Activated CD4-positive, alpha-beta T cell treated with anti-CD3 and anti-CD28 coated beads for 48 hours (primary cell): Measurements from ENCODE around the gene CDC42BPA.

Experiments used
- DNase-seq: peaks from one replicate; pipeline ENCODE4 v3.0.0-alpha.2; 2020

CDC42BPA gene

GRCh38 chr1:226987623-226988333 is 330.5 kb downstream of the CDC42BPA start:
- DNase-seq, result no peak

GRCh38 chr1:226987179-226987536 is 331.1 kb downstream of the CDC42BPA start:
- no peak for DNase-seq

DNA sequence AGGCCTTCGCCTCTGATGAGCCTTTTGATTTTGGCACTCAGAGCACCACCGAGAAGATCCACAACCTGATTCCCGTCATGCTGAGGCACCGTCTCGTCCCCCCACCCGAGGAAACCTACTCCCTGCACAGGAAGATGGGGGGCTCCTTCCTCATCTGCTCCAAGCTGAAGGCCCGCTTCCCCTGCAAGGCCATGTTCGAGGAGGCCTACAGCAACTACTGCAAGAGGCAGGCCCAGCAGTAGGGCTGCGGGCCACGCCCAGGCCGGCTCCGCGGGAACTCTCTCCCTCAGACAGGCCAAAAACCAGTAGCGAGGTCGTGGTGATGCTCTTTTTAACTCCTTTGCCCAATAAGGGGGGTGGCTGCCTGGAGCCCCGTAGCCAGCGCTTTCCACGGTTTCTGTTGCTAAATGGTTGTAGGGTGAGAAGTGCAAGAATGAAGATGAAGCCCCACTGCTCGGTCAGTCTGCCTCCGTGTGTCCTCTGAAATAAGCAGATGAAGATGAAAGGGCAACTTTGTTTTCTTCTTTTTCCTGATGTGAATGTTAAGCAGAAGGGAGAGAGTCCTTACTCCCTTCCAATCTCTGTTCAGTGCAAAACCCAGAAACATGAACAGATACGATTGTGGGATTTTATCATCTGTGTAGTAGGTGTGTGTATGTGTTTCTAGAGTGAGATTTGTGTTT is 331.7 kb downstream of the CDC42BPA start:
- no peak for DNase-seq

DNA sequence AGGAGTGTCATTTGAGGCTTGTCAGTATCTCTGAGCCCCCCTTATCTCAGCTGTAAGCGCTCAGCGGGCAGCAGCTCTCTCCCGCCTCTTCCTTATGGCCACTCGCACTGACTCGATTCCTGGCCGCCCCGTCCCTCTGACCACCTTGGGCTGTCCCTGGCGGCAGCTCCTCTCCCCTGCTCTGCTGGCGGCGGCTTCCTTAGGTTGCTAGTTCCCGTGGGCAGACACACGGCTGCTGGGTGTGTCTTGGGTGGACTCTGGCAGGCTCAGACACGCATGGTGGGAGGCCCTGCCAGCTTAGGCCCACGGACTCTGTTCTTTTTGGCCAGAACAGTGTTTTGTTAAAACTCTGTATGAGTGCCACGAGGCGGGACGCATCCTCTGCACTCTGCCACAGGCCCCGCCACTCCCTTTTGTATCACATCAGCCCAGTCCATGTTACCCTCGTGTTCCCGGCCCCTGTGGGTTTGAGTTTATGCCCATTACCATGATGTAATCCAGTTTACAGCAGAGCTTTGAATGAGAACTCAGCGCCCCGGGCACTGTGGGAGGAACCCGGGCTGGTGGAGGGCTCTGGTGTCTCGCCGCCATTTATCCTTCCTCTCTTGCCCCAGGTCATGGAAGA is 332.3 kb downstream of the CDC42BPA start:
- DNase-seq, result no peak

- DNase-seq, result no peak
Observed at GRCh38 chr1:226985239-226985838, 333.0 kb downstream of the CDC42BPA start.

DNA sequence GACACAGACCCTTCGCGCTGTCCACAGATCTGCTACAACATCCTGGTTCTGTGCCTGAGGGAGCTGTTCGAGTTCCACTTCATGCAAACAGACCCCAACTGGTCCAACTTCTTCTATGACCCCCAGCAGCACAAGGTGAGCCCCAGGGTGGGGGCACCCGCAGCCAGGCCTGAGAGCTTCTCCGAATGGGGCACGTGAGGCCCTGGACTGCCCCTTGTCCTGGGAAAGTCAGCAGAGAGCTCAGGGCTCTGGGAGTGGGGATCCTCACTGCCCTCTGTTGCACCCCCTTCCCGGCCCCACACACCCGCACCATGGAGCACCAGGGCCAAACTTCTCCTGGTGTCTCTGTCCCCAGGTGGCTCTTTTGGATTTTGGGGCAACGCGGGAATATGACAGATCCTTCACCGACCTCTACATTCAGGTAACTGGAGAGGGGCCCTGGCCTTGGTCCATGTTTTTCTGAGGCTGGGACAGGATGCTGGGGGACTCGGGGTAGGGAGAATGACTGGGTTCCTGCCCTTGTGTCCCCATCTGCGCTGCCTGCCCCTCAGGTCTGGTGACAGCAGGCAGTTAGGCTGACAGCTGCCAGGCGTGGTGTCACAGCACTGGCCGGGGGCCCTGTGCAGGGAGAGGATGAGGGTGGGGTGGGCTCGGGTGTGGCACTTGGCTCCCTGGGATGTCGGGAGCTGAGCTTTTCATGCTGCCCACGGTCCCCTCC is 333.6 kb downstream of the CDC42BPA start:
- no peak for DNase-seq

GRCh38 chr1:226983992-226984364 is 334.3 kb downstream of the CDC42BPA start:
- no peak for DNase-seq

- DNase-seq, result no peak
Observed at GRCh38 chr1:226983247-226983991, 334.9 kb downstream of the CDC42BPA start.

DNA sequence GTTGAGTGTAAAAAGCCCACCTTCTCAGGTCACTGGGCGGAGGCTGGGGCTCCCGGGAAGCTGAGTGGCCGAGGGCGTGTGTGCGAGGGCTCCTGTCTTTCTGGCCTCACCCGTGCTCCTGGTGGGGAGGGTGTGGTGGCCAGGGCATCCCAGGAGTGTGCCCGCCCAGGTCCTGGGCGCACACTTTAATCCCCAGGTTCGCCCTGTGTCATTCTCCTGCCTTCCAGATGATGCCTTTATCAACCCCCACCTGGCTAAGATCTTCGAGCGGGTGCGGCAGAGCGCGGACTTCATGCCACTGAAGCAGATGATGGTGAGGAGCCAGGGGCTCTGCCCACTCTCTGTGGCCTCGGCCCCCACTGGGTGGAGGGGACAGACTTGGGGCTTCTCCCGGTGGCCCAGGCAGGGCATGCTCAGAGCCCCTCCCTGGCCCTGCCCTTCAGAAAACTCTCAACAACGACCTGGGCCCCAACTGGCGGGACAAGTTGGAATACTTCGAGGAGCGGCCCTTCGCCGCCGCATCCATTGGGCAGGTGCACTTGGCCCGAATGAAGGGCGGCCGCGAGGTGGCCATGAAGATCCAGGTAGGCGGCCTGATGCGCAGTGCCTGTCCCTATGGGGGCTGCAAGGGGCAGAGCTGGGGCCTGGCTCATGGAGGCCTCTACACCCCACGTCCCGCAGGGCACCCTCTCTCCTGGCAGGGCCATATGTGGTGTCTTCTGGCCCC is 335.7 kb downstream of the CDC42BPA start:
- no peak for DNase-seq

DNA sequence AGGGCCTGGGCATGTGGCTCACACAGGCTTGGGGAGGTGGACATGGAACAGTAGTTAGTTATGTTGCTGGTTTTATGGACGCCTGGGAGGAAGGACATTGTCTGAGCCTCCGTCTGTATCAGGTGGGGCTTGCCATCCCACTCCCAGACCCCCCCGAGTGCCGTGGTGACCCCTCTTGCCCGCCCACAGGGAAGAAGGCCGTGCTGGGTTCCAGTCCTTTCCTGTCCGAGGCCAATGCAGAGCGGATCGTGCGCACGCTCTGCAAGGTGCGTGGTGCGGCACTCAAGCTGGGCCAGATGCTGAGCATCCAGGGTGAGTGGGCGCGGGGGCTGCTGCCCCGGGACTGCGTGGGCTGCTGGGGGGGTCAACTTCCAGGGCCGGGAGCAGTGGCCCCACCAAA is 336.5 kb downstream of the CDC42BPA start:
- DNase-seq, result no peak

DNA sequence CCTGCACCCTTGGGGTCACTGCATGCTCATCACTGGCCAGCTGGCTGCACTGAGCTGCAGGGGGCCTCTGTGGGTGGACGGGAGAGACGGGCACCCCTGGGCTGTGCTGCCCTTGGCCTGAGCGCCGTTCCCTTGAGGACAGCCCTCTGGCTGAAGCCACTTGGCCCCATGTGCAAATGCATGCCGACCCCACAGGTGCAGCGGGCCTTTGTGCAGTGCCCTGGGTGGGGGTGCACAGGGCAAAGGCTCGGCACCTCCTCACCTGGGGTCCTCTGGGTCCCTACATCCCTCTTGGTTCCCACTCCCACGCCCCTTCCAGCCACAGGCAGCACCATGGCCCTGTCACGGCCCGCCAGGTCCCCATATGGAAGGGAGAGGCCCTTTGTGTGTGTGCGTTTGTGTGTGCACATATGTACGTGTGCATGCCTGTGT is 336.9 kb downstream of the CDC42BPA start:
- DNase-seq, result no peak

DNA sequence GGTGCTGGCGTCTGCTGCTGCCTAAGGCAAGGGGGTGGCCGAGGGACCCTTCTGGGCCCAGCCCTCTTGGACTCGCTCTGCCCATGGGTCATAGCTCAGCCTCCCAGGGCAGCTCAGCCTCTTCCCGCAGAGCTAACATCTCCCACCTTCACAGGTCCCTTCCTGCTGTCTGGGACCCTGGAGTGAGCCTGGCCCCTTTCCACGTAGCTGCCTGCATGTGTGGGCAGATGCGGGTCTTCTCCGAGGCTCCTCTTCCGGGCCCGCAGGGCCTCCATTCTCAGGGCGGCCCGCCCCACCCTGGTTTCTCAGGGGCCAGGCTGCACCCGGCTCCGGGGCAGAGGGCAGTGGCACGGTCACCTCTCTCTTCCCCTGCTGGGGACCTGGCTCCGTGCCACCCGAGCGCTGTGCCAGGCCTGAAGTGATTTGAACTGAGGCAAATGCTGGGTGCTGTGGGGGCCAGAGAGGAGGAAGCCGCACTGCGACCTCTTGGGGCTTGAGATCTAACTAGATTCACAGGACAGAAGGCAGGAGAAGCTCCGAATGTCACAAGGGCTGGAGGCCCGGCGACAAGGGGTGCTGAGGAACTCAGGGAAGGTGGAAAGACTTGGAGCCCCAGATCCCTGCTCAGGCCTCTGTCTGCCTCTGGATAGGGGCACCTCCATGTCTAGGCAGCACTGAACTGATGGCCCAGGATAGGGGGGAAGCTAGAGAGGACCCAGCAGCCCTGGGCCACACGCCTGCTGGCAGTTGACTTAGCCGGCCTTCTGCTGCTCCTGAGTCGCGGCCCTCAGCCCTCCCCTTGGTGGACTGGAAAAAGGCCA is 337.5 kb downstream of the CDC42BPA start:
- DNase-seq, result no peak

DNA sequence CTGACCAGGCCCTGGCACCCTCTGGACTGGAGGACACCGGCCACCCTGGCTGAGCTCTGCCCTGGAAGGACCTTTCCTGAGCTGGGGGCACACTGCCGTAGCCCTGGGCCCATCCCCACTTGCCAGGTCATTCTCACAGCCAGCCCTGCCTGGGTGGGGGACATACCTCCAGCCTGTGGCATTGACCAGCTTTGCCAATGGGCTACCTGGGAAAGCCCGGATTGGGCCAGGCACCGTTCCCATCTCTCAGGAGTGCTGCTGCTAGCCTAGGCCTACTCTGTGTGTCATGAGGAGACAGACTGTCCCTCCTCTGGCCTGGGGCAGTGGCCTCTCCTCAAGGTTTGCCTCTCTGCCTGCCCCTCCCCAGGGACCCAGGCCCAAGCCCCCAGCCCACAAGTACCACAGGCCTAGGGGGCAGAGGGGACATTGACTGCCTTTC is 338.2 kb downstream of the CDC42BPA start:
- DNase-seq, result no peak

DNA sequence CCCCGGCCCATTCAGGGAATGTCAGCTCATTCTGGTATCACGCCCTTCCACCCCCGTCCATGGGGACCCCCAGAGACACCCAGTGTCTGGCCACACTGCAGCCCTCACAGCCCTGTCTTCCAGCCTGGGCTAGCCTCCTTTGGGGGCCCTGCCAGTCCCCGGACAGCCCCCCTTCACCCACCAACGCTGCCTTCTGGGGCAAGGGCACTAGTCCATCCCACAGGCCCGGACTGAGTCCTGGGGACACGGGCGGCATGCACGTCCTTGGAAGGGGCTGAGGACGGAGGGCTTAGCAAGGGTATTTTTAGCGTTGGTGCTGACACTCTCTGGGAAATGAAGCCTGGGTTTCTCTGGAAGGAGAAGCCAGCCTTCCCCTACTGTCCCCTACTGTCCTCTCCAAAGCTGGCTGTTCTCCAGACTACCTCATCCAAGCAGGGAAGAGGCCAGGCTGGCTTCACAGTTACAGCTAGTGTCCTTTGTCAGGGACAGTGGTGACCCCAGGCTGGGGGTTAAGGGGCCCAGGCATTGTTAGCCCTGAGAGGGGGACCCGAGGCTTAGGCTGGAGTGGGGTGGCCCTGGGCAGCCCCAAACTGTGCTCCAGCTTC is 338.7 kb downstream of the CDC42BPA start:
- DNase-seq, result no peak

GRCh38 chr1:226979115-226979516 is 339.2 kb downstream of the CDC42BPA start:
- DNase-seq, result no peak

DNA sequence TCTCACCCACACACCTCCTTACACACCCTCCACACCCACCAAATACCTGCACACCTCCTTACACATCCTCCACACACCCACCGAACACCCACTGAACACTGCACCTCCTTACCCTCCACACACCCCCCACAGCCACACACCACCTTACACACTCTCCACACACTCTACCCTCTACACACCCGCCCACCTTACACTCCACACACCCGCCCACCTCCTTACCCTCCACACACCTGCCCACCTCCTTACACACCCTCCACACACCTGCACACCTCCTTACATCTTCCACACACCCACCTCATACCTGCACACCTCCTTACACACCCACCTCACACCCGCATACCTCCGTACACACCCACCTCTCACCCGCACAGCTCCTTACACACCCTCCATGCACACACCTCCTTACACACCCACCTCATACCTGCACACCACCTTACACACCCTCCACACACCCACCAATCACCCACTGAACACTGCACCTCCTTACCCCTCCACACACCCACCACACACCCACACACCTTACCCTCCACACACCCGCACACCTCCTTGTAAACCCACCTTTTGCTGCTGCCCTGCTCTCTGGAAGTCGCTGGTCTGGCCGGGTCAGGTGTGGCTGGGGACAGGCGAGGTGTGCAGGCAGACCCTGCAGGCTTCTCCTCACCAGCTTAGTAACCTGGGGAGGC is 339.7 kb downstream of the CDC42BPA start:
- DNase-seq, result no peak

DNA sequence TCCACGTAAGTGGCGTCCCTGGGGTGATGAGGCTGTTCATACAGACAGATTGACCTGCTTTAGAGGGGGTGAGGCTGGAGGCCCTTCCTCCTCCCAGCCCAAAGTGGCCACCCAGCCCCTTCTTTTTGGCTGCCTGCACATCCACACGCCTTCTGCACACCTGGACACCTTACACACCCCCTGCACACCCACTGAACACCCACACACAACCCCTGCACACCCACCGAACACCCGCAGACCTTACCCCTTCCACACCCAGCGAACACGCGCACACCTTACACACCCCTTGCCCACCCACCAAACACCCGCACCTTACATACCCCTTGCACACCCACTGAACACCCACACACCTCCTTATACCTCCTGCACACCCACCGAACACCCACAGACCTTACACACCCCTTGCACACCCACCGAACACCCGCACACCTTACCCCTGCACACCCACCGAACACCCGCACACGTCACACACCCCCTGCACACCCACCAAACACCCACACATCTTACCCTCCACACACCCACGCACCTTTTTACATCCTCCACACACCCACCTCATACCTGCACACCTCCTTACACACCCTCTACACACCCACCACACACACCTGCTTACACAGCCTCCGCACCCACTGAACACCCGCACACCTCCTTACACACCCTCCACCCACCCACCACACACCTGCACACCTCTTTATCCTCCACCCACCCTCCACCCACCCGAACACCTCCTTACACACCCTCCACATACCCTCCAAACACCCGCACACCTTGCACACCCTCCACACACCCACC is 340.5 kb downstream of the CDC42BPA start:
- no peak for DNase-seq

DNA sequence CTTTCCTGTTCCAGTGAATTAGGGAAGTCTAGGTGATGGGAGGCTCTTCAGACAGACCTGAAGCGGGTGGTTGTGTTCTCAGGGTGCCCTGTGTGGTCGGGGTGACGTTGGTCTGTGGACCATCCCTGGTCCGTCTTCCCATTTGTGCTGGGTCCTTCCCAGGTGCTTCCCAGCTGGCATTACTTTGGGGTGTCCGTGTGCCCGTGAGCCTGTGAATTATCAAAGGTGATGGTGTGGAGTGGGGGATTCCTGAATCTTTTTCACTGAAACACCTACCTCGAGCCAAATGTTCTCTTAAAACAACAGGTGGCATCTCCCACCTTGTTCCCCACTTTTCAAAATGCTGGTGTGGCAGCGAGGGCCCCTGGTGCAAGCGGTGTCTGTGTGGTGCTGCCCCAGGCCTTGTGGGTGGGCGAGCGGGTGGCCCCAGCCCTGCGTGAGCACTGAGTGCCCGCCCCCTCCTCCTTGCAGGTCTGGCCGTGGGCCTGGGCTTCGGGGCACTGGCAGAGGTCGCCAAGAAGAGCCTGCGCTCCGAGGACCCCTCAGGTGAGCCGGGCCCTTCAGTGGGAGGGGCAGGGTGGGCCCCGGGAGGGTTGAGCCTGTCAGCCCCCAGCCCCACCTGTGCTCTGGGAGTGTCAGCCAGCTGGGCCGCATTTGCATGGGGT is 341.2 kb downstream of the CDC42BPA start:
- no peak for DNase-seq
